SKM-1 (cell line): ENCODE data around the gene RHBDD2.
"Not testable (repeated sequence)": the region's sequence is repeated elsewhere in the genome, so short reads cannot be mapped to it uniquely, and the experiment has no call there.

ENCODE experiments used
- DNase-seq: peaks from one replicate; lab custom pipeline; 2025; ENCODE audit not compliant: unreplicated experiment; lab: John Stamatoyannopoulos, UW

RHBDD2 gene

DNA sequence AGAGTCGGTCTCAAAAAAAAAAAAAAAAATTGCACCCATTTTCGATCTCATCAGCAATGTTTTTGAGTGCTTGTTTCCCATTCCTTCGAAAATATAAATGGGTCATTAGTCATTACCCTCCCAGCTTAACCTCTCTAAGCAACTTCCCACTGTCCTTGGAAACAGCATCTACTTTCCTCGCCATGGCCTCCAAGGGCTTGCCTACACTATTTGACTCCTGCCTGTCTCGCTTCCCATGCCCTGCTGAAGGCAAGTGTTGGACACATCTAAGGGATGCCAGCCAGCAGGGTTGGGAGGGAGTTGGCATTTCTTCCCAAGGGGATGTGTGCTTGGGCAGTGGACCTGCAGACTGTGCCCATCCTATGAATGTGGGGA, 12.7 kb upstream of the RHBDD2 start:
- DNase-seq: no peak

DNA sequence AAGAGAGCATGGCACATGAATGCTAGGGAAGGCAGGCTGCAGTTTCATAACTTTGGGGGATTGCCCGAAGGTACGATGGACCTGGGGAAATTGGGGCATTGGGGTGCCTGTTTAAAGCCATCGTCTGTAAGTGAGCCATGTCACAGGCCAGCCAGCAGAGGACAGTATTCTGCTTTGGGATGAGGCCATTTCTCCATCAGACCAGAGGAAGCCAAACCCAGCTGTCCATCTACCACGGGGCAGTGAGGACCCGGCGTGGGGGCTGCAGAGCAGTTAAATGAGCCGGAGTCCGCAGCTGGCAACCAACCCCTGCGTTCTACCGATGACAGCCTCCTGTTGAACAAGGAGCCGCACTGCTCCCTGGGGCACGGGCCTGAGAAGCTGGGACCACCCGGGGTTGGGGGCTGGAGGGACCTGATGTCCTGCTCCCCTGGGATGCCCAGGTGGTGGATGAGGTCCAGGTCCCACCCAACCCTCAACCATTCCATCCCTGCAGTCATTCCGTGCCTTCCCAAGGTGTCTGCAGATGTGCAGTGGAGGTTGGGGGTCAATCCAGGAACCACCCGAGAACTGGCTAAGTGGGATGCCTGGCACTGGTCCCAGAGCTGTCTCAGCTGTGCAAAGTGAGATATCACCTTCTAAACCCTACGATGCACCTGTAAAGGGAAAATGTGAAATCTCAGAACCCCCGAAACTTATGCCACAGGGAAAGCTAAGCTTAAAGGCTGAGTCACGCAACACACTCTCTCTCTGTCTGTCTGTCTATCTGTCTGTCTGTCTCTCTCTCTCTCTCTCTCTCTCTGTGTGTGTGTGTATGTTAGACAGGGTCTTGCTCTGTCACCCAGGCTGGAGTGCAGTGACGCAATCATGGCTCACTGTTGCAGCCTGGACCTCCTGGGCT, 12.1 kb upstream of the RHBDD2 start:
- DNase-seq: peak; percentile 48

DNA sequence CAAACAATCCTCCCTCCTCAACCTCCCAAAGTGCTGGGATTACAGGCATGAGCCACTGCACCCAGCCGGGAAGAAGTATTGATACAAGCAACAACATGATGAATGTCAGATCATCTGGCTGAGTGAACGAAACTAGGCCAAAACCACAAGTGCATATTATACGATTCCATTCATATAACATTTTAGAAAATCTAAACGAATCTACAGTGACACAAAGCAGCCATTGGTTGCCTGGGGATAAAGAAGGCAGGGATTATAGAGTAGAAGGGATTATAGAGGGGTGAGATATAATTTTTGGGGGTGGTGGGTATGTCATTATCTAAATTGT, 11.5 kb upstream of the RHBDD2 start:
- no peak for DNase-seq

DNA sequence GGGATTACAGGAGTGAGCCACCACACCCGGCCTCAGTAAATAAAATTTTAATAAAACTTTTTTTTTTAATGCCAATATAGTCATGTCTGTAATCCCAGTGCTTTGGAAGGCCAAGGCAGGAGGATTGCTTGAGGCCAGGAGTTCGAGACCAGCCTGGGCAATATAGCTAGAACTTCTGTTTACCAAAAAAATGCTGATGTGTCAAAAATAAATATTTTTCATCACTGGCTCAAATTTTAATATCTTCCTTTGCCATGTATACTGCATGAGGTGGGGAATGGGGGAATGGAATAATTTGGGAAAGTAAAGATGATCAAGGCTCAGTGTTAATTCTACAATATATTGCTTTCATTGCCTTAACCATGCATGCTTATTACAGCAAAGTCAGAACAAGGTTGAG, 10.7 kb upstream of the RHBDD2 start:
- DNase-seq: no peak

DNA sequence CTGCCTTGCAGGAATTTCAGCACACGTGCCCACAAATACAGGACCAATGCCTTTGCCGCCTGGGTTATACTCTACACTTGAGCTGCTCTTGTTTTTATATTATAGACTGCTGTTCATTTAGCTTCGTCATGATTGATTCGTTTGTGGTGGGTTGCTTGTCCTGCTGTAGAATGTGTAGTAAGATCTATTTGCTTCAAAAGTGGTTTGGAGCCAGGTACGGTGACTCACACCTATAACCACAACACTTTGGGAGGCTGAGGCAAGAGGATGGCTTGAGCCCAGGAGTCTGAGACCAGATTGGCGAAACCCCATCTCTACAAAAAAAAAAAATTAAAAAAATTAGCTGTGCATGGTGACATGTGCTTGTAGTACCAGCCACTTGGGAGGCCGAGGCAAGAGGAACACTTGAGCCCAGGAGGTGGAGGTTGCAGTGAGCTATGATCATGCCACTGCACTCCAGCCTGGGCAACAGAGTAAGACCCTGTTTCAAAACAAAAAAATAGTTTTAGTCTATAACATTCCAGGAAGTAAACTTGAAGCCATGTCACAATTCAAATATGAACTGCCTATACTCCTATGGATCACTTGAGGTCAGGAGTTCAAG, 9.0 kb upstream of the RHBDD2 start:
- DNase-seq: no peak

GRCh38 chr7:75870557-75871161, 8.2 kb upstream of the RHBDD2 start:
- DNase-seq: no peak

DNA sequence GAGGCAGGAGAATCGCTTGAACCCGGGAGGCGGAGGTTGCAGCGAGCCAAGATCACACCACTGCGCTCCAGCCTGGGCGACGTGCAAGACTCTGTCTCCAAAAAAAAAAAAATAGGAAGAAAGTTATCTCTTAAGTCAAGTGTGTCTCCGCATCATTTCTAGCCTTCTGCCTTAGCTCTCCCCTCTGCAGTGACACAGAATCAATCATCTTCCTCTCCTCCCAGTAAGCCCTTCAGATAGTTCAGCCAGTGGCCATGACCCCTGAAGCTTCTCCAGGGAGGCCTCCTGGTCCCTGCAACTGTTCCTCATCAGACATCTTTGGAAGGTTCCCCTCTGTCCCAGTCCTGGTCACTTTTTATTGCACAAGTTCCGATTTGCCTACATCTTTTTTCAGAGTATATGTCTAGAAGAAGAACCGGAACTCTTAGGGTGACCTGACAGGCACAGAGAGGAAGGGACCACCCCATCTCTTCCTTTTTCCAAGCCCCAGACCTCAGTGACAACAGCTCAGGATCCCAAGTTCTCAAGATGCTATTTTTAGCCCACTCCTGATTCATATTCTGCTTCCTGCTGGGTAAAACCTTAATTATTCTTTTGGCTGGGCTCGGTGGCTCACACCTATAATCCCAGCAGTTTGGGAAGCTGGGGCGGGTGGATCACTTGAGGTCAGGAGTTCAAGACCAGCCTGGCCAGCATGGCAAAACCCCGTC, 6.6 kb upstream of the RHBDD2 start:
- peak; percentile 83 for DNase-seq

DNA sequence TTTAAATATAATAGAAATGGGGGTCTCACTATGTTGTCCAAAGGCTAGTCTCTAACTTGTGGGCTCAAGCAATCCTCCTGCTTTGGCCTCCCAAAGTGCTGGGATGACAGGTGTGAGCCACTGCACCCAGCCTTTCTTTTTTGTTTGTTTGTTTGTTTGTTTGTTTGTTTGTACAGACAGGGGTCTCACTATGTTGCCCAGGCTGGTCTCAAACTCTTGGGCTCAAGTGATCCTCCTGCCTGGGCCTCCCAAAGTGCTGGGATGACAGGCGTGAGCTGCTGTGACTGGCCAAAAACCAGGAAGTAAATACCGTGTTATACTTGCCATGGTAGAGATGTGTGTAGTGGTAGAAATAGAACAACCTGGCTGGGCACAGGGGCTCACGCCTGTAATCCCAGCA, 4.7 kb upstream of the RHBDD2 start:
- DNase-seq: not testable (repeated sequence)

GRCh38 chr7:75875113-75876080, 3.4 kb upstream of the RHBDD2 start:
- DNase-seq: no peak

GRCh38 chr7:75876126-75876881, 2.5 kb upstream of the RHBDD2 start:
- DNase-seq: peak; percentile 63

DNA sequence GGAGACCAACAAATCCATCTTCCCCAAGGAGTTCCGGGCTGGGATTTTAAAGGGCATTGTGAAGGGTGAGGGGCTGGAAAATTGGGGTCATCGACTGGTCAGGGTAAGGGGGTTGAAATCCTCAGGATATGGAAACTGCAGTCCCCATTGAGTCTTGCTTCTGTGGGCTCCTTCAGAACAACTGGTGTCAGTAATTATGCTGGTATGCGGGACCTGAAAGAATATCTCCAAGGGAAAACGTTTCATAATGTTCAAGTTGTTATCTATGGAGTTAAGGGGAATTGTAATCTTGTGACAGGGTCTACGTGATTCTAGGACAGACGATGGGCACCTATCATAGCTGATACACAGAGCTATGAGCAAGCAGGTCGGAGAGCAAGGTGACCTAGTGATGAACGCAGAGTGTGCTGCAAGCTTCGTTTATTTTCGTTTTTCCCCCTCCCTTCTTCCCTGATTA, 494 bp upstream of the RHBDD2 start:
- no peak for DNase-seq

GRCh38 chr7:75879771-75880184, 944 bp downstream of the RHBDD2 start:
- no peak for DNase-seq

DNA sequence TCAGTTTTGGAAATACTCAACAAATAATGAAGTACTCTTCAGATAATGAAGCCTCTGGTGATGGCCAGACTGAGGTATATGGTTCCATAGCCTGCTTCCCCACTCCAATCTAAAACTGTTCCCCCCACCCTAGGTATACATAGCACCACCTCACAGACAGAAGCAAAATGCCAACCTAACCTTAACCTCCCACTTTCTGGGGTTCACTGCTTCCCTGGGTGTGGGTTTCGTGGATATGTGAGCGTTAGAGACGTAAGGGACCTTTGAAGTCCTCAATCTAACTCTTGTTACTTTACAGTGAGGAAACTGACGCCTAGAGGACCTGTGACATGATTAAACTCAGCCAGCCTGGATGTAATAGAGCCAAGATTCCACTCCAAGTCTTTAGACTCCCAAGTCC, 1.4 kb downstream of the RHBDD2 start:
- no peak for DNase-seq

DNA sequence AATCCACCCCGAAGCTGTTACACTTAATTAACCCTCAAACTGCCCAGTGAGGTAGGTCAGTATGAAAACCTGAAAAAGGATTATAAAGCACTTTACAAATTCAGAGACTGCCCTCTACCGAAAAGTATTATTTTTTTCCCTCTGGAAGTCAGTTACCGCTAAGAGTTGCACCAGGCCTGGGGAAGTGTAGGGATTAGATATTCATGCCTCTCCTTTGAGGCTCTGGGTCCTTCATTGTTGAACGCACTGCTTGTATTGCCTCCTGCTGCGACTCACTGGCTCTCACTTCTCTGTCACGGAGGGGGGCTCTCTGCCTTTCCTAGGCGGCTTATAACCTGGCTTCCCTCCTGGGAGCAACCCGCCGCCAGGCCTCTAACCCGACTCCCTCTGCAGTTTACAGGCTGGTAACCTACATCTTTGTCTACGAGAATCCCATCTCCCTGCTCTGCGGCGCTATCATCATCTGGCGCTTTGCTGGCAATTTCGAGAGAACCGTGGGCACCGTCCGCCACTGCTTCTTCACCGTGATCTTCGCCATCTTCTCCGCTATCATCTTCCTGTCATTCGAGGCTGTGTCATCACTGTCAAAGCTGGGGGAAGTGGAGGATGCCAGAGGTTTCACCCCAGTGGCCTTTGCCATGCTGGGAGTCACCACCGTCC, 2.7 kb downstream of the RHBDD2 start:
- no peak for DNase-seq

DNA sequence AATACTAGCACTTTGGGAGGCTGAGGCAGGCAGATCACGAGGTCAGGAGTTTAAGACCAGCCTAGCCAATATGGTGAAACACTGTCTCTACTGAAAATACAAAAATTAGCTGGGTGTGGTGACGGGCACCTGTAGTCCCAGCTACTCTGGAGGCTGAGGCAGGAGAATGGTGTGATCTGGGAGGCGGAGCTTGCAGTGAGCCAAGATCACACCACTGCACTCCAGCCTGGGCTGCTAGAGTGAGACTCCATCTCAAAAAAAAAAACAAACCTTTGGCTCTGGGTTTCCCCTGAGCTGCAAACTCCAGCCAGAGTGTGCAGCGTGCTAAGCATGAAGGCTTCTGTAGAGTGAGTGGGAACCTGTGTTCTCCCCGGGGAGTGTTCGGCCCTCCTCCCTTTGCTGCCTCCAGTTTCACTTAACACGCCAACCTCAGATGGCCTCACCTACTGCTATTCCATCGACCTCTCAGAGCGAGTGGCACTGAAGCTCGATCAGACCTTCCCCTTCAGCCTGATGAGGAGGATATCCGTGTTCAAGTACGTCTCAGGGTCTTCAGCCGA, 4.5 kb downstream of the RHBDD2 start:
- not testable (repeated sequence) for DNase-seq

- no peak for DNase-seq
Observed at GRCh38 chr7:75884476-75884875, 5.6 kb downstream of the RHBDD2 start.

DNA sequence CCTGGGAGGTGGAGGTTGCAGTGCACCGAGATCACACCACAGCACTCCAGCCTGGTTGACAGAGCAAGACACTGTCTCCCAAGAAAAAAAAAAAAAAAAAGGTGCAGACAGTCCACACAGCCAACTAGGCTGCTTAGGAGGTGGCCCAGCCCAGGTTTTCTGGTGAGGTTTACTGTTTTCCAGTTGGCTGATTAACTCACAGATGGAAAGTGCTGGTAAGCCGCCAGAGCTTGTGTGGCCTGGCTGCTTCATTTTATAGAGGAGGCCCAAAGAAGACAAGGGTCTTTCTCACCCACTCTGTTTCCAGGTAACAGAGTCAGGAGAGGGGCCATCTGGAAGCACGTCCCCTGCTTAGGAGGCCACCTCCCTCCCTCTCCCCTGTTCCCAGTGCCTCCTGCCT, 6.2 kb downstream of the RHBDD2 start:
- DNase-seq: no peak

DNA sequence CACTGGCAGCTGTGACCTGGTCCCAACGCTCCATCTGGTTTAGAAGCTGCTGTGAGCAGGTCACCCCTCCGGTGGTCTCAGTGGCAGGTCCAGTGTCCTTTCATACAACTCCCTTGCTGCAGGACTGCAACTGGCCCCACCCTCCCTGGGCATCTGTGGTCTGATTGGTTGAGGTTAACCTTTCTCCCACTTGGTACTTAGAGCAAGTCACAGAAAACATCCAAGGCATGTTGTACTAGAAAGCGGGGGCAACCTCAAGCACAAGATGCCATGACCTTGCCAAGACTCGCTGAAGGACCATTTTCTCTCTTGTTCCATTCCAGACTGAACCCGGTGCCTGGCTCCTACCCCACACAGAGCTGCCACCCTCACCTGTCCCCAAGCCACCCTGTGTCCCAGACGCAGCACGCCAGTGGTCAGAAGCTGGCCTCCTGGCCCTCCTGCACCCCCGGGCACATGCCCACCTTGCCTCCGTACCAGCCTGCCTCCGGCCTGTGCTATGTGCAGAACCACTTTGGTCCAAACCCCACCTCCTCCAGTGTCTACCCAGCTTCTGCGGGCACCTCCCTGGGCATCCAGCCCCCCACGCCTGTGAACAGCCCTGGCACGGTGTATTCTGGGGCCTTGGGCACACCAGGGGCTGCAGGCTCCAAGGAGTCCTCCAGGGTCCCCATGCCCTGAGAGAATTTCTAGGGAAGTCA, 9.0 kb downstream of the RHBDD2 start:
- no peak for DNase-seq
